ENCODE measurements around the gene ACSM3. TPM values are rescaled to one million over a fixed set of nuclear protein-coding genes. Genes with fewer than 3 reads are reported as not detected.
"Not testable (repeated sequence)": the region's sequence is repeated elsewhere in the genome, so short reads cannot be mapped to it uniquely, and the experiment has no call there.

ACSM3 gene
- total RNA-seq, 1 experiment from 2014 or later = 2.2 TPM

GRCh38 chr16:20755799-20756198 is 8.0 kb upstream of the ACSM3 start:
- not testable (repeated sequence) for DNase-seq (ENCODE audit: low read depth)

DNA sequence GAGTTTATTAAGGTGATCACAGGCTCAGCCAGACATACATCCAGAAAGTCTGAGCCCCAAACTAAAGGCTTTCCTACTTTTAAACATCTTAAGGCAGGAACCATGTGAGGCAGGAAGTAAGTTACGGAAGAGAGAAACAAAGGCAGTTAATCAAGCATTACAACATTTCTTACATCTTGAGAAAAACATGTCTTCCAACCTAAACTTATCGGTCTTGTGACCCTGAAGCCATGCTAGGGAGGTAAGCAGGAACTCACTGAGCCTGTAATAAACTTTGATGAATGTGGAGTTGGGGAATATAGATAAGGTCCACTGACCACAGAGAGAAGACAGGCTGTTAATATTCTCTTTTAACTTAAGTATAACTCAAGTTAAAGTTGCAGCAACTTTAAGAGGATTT is 3.5 kb upstream of the ACSM3 start:
- no peak for DNase-seq (ENCODE audit: low read depth)

- no peak for DNase-seq (ENCODE audit: low read depth)
Observed at GRCh38 chr16:20761175-20761574, 2.6 kb upstream of the ACSM3 start.

DNA sequence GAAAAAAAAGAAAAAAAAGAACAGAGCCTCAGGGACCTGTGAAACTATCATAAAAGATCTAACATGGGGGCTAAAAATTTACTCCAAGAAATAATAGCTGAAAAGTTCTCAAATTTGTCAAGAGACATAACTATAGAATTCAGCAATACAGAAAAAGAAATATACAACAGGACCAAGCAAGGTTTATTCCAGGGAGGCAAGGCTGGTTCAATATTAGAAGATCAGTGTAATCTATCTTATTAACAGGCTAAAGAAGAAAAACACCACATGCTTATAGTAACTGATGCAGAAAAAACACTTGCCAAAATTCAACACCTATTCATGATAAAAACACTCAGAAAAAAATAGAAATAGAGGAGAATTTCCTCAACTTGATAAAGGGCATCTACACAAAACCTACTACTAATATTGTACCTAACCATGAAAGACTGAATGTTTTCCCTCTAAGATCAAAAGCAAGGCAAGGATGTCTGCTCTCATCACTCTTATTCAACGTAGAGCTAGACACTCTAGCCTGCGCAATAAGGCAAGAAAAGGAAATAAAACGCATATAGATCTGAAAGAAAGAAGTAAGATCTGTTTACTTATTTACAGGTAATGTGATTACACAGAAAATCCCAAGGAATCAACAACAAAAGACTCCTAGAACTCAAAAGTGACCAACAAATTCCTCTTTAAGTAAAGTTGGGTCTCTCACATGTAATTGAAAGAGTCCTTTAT is 1.2 kb upstream of the ACSM3 start:
- DNase-seq (ENCODE audit: low read depth) = no peak

GRCh38 chr16:20764448-20764847 is 634 bp downstream of the ACSM3 start:
- DNase-seq (ENCODE audit: low read depth) = not testable (repeated sequence)

DNA sequence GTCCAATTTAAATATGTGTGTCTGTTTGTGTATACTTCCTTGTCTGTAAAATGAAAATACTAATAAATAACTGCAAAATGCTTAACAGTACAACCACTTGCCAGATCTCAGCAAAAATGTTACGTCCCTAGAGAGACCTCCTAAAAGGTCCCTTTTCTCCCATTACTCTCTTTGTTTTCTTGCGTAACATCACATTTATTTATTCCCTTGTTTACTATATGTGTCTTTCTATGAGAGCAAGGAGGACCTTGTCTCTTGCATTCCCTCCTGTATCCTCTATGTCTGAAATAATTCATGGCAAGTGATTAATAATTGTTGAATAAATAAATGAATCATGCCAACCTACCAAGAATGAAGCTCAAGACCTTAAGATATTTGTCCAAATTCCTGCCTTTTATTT is 1.9 kb downstream of the ACSM3 start:
- DNase-seq (ENCODE audit: low read depth) = no peak

DNA sequence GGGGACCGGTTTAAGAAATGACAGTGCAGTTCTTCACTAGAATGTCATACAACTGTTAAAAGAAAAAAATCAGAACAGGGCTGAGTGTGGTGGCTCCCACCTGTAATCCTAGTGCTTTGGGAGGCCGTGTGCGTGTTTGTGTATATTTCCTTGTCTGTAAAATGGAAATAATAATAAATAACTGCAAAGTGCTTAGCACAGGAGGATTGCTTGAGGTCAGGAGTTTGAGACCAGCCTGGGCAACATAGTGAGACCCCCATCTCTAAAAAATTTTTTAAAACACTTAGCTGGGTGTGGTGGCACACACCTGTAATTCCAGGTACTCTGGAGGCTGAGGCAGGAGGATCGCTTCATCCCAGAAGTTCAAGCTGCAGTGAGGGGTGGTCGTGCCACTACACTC is 2.5 kb downstream of the ACSM3 start:
- no peak for DNase-seq (ENCODE audit: low read depth)

- DNase-seq (ENCODE audit: low read depth) = no peak
Observed at GRCh38 chr16:20767577-20767976, 3.8 kb downstream of the ACSM3 start.

GRCh38 chr16:20768121-20768520 is 4.3 kb downstream of the ACSM3 start:
- no peak for DNase-seq (ENCODE audit: low read depth)

DNA sequence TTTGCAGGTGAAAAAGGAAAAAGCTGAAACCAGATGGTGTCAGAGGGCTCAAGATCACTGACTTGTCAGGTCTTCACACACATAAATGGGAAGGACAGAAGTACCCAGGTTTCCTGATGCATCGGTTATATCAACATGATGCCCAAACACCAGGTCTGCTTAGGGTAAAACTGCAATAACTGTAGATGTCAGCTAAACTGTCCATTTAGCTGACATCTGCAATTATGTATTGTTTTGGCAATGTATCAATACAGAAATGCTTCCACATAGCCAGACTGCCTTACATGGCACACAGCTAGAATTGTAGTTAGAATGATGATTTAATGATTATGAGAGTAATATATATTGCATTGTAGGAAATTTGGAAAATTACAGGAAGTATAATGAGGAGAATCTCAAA is 5.0 kb downstream of the ACSM3 start:
- DNase-seq (ENCODE audit: low read depth) = no peak

GRCh38 chr16:20773679-20774078 is 9.9 kb downstream of the ACSM3 start:
- no peak for DNase-seq (ENCODE audit: low read depth)

DNA sequence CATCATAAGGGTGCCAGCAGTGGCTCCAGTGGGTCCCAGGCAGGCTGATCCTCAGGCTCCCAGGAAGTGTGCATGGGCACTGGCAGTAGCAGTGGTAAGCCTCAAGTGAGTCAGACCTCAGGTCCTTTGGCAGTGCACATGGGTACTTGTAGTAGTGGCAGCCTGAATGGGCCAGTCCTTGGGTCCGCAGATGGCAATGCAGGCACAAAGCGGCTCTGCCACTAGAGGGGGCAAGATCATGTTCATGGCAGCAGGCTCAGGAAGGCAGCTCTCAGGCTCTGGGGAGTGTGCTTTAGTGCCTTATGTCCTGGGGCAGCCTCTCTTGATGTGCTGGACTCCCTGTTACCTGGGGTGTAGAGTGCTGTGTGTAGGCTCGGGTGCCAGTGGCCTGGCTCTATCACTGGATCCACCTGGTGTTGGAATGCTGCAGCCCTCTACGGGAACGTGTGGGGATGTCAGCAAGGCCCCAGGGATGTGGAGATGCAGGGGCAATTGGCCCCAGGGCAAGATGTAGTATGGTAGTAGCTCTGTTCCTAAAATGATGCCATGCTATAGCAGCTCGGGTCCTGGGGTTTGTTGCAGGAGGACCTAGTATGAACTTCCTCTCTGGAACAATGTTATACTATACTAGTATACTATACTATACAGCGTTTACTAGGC is 11.0 kb downstream of the ACSM3 start:
- DNase-seq (ENCODE audit: low read depth) = peak; percentile 74

- DNase-seq (ENCODE audit: low read depth) = no peak
Observed at GRCh38 chr16:20781697-20782096, 17.9 kb downstream of the ACSM3 start.

DNA sequence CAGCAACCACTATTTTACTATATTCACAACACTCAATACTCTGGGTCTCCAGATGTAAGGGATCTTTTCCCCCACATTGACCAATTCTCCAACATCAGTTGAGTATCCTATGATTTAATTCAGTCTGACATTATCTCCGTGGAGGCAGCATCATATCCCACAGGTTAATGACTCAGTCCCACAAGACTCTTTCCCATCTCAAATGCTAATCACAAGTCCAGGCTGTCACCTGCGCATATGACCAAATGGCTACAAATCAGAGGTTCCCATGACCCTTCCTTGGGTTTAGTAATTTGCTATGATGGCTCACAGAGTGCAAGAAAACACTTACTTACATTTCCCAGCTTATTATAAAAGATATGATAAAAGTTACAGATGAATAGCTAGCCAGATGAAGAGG is 18.7 kb downstream of the ACSM3 start:
- no peak for DNase-seq (ENCODE audit: low read depth)

DNA sequence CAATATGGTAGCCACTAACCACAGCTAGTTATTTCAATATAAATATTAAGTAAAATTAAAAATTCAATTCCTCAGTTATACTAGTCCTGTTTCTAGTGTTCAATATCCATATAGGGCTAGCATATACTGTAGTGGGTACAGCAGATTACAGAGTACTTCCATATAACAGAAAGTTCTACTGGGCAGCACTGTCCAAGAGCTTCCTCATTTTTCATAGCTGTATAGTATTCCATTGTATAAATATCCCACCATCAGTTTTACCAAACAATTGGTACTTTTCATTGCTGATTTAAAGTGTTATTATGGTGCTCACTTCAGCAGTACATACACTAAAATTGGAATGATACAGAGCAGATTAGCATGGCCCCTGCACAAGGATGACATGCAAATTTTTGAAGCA is 20.4 kb downstream of the ACSM3 start:
- no peak for DNase-seq (ENCODE audit: low read depth)

- DNase-seq (ENCODE audit: low read depth) = no peak
Observed at GRCh38 chr16:20789130-20789529, 25.3 kb downstream of the ACSM3 start.

DNA sequence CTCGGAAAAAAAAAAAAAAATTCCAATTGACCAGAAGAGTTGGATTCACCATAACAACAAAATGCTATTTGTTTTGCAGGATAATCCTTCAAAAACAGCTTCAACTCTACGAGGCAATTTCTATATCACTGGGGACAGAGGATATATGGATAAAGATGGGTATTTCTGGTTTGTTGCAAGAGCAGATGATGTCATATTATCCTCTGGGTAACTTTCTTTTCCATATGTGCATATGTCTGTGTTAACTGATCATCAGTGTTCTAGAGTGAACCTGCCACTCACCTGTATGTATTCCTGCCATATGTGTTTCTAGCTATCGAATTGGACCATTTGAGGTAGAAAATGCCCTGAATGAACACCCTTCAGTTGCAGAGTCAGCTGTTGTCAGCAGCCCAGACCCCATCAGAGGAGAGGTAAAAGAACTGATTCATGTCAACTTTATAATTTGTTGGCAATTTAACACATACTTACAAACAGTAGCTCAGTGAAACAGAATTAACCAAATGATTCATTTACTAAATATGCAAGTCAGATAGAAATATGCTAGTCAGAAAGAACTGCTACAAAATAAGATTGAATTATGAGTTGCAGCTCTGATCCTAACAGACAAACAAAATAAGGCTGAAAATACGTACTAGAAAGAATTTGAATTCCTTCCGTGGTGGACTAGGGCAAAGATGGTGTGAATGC is 28.3 kb downstream of the ACSM3 start:
- DNase-seq (ENCODE audit: low read depth) = no peak

GRCh38 chr16:20798364-20798763 is 34.5 kb downstream of the ACSM3 start:
- DNase-seq (ENCODE audit: low read depth) = no peak

GRCh38 chr16:20799599-20799998 is 35.8 kb downstream of the ACSM3 start:
- no peak for DNase-seq (ENCODE audit: low read depth)

GRCh38 chr16:20801278-20801677 is 37.5 kb downstream of the ACSM3 start:
- DNase-seq (ENCODE audit: low read depth) = no peak

DNA sequence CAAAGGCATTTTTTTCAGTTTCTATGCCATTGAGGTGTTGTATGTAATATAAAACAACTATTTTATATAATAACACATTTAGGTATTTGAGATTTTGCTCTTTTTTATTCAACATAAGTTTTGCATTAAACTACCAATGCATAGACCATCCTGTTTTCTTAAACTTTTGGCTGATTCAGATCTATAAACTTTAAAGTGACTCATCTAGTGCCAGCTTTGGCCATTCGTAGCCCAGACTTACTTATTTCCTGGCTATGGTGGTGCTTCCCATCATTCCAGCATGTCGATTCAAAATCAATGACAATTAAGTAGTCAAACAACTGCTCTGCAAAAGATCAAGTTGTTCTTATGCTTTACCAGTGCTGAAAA is 39.4 kb downstream of the ACSM3 start:
- DNase-seq (ENCODE audit: low read depth) = no peak

DNA sequence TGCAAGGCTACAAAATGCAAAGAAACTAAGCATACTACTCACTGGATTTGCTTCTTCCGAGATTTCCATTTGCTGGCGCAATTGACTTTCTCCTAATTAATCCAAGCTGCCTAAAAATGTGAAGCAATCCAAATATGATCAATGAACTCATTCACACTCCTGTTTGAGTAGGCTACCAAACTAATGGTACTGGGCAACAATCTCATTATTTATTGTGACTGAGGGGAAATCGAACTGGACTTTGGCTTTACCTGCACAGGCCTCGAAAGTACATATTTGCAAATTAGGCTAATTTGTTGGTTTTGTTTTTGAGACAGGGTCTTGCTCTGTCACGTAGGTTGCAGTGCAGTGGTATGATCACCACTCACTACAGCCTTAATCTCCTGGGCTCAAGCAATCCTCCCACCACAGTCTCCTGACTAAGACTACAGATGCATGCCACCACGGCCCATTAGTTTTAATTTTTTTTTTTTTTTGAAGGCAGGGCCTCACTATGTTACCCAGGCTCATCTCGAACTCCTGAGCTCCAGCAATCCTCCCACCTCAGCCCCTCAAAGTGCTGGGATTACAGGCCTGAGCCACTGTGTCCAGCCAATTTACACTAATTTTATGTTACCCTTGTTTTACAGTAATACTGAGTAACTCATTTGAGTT is 39.9 kb downstream of the ACSM3 start:
- DNase-seq (ENCODE audit: low read depth) = no peak

All from Daoy (cell line).